Activated CD4-positive, alpha-beta T cell treated with anti-CD3 and anti-CD28 coated beads, Interleukin-2, amount 50 U/mL, for 16 hours (primary cell): ENCODE data around the gene MMP10.

ENCODE experiments used
- DNase-seq: peaks from one replicate; pipeline ENCODE4 v3.0.0-alpha.2; 2020

Gene MMP10

GRCh38 chr11:102724904-102725500 is 55.4 kb downstream of the MMP10 start, which contains the start of gene MMP8:
Gene MMP8, minus strand, starts transcription at chr11:102724954. Its CDS starts 99 bp downstream, at chr11:102724855.
- DNase-seq: no peak

- no peak for DNase-seq
Measured at GRCh38 chr11:102722821-102723220, 57.6 kb downstream of the MMP10 start.
